NCI-H2171 (cell line): ENCODE results near the gene GNS.

Experiments
- DNase-seq: peaks from one replicate; lab custom pipeline; 2025; lab: John Stamatoyannopoulos, UW

GNS gene

DNA sequence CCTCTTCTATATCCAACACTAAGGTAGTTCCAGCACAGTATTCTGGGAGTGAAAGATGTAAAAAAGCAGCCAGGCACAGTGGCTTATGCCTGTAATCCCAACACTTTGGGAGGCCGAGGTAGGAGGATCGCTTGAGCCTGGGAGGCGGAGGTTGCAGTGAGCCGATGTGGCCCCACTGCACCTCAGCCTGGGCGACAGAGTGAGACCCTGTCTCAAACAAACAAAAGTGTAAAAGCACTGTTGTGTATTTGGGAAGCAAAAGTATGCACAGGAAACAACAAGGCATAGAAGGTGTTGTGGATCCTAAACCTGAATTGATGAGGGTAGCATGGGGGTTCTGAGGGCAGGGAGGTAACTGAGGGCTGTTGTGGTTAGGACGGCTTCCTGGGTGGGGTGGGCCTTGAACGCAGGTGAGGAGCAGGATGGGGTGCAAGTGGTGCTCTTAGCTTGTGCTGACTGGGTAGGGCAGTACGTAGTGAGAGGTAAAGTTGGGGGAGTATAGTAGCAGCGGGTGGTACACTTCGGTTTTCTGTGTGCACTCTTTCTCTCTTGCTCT lies 84.8 kb downstream of the GNS start:
- DNase-seq = no peak

DNA sequence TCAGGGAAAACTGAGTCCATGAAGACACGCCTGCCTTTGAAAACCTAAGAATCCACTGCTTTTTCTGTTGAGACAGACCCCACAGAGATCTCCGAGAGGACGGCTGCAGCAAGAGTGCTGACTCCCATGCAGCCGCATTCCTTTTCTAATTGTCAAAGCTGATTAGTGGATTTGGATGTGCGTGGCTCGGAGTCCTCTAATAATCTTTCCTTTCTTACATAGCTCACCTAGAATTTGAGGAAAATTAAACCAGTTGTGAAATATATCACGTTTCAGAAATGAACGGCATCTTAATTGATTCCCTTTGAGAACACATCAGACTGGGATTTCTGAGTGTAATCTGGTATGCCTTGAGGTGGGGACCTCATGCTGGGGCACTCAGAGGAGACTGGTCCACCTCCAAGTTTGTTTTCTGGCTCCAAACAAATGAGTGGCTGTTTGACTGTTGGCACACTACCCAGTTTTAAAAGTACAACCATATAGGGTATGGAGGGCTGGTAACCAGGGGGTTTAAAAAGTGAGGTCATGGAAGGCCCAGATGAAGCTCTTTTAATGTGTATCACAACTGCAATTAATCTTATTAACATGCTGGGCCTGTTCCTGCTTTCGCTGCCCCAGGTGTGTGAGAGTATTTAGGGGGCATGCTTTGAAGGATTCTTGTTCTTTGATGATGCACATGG lies 85.6 kb downstream of the GNS start:
- peak; percentile 39 for DNase-seq

DNA sequence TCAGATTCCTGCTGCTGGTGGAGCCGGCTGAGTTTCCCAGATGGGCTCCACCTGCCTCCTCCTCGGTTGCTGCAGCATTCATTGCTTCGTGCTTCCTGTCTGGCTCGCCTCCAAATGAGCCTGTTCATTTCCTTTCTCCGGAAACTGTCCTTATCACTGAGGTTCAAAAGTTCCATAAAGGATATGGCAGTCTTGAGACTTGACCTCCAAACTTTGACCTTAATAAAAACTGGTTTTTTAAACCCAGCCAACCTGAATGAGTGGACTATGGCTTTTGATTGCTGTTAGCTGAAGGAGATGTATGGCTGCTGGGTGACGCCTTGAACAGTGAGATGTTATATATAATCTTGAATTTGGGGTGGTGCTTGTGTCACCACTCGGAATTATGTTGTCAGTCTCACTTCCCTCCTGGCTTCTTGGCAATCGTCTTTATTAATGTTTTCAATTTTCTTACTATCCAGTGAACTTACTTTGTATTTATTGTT lies 86.2 kb downstream of the GNS start:
- peak; percentile 75 for DNase-seq

DNA sequence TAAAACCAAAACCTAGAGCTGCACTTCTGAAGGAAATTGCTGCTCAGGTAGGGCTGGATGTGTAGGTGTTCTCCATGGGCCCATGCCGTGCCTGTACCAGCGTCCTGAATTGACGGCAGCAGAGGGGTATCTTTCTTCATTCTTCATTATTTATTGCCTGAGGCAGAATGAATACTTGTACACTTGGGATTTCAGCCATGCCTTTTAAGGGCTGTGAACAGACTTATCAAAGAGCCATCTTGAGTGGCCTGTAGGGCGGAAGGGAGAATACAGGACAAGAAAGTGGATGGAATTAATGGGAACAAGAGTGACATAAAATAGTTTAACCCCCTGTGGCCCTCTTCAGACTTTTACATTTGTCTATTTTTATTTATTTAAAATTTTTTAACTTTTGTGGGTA lies 87.5 kb downstream of the GNS start:
- DNase-seq = no peak

DNA sequence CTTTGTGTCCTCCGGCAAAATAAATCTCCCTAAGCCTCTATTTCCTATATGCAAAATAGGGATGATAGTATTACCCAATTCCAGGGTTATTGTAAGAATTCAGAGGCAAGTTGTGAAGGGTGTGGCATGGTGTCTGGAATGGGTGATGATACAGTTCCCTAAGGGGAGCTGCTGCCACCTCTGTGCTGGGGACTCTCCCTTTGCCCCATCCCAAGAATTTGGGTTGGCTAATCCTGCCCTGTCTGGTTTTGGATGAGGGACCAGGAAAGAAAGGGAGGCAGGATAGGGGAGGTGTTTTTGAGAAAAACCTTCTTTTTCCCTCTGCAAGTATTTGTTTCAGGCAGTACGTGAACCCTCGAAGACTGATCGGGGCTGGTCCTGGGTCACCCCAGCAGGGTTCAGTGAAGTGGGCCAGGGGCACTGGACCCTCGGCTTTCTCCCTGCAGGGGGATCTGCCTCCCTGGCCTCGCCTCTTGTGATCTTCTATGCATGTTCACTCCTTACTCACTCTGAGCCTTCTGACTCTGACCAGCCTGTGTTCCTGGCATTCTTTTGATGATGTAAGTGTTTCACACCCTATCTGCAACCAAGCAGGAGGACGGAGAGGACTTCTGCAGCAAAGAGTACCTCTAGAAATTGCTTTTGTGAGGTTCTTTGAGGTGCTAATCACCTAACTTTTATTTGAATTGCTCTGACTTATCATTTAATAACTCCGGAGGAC lies 88.1 kb downstream of the GNS start:
- DNase-seq = no peak

DNA sequence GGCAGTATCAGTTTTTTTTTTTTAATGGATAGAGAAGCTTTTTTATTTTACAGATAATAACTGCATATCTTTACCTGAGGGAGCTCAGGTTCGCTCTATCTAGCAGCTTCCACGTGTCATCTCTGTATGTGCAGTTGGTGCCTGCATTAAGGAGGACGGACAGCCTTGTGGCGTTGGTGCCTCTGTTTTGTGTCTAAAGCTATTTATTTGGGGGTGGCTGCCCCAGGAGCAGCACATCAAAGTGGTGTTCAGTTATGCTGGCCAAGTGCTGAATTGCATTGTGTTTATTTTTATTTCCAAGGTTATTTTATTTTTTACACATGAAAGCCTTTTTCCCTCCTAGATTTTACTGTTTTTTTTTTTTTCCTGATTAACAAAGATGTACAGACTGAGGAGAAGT lies 89.2 kb downstream of the GNS start:
- no peak for DNase-seq

DNA sequence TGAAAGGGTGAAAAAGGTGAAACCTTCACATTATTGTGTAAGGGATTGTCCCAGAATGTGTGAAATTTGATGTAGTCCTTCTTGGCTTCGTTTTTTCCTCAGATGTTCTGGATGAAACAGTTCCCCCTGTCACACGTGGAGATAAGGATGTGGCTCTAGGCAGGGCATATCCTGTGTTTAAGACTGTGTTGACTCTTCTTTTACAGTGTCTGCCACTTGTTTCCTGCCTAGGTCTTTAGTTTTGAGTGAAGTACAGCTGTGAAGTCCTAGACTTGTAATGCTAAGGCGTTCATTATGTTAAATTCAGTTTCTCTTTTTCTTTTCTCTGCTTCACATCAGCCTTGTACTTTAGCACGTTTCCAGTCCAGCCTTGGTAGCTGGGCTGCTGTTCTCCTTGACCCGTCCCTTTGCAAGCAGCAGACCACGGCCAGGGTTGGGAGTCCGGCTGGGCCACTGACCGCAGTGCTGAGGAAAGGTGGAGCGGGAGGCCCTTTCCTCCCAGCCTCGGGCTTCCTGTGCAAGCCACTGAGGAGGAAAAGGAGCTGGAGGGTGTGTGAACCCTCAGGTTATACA lies 89.8 kb downstream of the GNS start:
- no peak for DNase-seq

DNA sequence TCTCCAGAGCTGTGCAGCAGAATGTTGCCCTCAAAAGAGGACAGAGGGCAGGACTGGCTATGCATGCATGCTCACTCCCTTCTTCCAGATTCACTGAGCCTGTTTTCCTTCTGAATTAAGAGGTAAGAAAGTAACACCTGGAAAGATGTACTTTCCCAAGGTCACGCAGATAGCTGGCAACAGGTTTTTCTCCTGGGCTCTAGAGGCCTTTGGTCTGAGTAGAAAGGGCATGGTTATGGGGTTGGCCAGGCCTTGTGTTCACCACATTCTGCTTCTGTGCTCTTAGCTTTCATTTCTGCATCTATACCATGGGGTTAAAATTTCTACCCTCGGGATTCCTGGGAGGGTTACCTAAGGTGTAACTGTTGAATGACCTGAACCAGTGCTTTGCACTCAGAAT lies 91.4 kb downstream of the GNS start:
- no peak for DNase-seq

DNA sequence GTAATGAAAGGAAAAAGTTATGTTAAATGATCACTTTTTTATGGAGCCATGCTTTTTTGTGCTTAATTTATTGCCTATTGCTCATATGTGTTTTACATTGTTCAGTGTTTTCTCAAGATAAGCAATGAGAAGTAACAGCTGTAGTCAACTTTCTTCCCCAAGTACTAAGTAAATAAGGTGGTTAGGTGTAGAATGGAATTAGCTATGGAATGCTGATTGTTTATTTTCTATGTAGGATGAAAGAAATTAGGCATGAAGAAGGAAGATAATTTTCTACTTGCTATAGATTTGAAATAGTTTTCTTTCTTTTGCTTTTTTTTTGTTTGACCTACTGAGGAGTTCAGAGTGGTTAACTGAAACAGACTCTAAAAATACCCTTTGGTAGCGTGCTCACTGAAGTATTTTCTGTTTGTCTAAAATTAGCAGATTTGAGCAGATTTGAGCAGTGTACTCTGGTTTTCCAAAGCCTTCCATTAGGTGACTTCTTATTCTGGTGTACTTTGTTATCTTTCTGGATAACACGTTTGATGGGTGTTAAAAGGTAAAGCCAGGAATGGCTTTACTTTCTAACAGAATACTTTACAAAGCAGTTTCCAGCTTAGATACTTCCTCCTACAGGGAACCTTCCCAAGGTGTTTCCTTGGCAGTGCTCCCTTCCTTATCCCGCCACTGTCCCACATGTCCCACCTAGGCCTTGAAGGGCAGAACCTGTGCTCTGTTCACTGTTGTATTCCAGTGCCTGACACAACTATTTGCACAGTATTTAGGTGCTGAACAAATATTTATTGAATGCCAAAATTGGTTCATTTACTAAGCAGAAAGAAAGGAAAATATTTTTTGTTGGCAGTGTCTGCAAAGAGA lies 92.9 kb downstream of the GNS start:
- no peak for DNase-seq

DNA sequence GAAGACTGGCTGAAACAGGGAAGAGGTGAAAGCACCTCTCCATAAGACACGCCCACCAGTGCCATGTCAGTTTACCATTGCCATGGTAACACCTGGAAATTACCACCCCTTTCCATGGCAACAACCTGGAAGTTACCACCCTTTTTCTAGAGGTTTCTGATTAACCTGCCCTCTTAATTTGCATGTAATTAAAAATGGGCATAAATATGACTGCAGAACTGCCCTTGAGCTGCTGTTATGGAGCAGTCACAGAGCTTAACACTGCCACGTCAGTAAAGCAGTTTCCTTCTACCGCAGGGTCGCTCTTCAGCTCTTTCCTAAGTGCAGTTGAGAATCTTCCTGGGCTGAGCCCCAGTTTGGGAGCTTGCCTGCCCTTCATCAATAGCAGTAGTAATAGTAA lies 93.7 kb downstream of the GNS start:
- DNase-seq = no peak
